Neutrophil (primary cell): ENCODE data around the gene SRSF1.

Experiments used
- H3K27ac ChIP-seq: fragments of 200-600 bp; sonication (generic); 2 replicates; pipeline ENCODE4 v1.5.1; 2016; ENCODE audit warnings: mild to moderate bottlenecking, moderate library complexity
- H3K27me3 ChIP-seq: fragments of 200-600 bp; sonication (generic); 2 replicates; pipeline ENCODE4 v1.6.0; 2016; ENCODE audit warnings: mild to moderate bottlenecking
- H3K36me3 ChIP-seq: fragments of 200-600 bp; sonication (generic); 2 replicates; pipeline ENCODE4 v1.5.1; 2017
- H3K4me1 ChIP-seq, 2 experiments: fragments of 200-600 bp in 1 of 2; sonication (generic) in 1 of 2; 1 replicate in 1 of 2; 2 replicates in 1 of 2; pipeline versions ENCODE4 v1.5.1 to v1.6.1; 2013 to 2016; ENCODE audit warnings: low read depth in 1 of 2, low read length in 1 of 2, mild to moderate bottlenecking in 1 of 2, moderate library complexity in 1 of 2; ENCODE audit not compliant: control insufficient read depth in 1 of 2, insufficient read depth in 1 of 2
- H3K4me3 ChIP-seq, 2 experiments: fragments of 200-600 bp in 1 of 2; sonication (generic) in 1 of 2; 1 replicate in 1 of 2; 2 replicates in 1 of 2; pipeline ENCODE4 v1.5.1; 2013 to 2016; ENCODE audit warnings: low read depth in 1 of 2, low read length in 1 of 2, mild to moderate bottlenecking in 1 of 2, moderate library complexity in 1 of 2
- H3K9me3 ChIP-seq: fragments of 200-600 bp; sonication (generic); 2 replicates; pipeline ENCODE4 v1.5.1; 2016
- TF ChIP-seq, protein P1 (sequence below): fragments of 200-600 bp; sonication (generic); IDR thresholded peaks from 2 replicates; pipeline ENCODE4 v1.5.1; 2016; ENCODE audit warnings: antibody characterized with exemption

SRSF1 gene

DNA sequence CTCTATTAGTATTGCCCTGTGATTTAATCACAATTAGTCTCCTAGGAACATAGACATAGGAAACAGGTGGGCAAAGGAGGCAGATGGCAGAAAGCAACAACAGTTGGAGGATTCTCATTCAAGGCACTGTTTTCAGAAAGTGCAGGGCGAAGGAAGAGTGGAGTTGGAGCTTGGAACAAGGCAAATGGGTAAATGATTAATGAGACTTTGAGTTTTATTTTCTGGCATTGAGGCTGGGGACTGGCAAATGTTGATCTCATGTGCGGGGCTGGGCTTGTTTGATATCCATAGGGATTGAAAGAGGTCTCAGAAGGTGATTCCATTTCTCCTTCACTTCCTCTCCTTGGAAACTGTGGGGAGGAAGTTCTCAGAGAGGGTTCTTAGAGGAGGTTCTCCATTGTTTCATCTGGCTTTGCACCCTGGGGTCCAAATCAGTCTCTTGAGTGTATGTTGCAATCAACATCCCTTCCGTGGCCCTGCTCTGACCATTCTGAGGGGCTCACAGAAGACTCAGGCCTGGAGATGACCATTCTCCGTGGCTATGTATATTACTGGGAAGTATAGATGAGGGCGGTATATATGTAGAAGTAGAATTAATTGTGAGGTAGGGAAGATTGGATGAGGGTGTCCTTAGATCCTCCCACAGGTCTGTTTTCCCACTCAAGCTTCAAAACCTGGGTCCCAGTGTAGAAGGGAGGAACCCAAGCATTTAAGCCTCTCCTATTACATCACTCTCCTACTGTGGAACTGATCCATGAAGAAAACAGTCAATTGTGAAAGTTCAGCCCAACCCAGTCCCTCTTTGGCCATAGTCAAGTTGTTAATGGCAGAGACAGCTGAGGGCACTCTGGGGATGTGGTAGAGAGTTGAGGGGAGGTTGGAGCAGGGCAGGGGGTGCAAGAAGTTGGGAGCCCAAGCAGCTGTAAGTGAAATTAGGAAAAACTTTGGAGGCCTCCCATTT lies 36.5 kb upstream of the SRSF1 start:
- Histone ChIP-seq H3K27me3 (peaks cover 65% of the 10 kb centered on the region), H3K4me3 (no peak overlapping the region), H3K27ac (no peak overlapping the region), H3K9me3 (no peaks in the 10 kb centered on the region), H3K36me3 (no peaks in the 10 kb centered on the region), H3K4me1 (no peaks in the 10 kb centered on the region)
- TF ChIP-seq, protein P1, sequence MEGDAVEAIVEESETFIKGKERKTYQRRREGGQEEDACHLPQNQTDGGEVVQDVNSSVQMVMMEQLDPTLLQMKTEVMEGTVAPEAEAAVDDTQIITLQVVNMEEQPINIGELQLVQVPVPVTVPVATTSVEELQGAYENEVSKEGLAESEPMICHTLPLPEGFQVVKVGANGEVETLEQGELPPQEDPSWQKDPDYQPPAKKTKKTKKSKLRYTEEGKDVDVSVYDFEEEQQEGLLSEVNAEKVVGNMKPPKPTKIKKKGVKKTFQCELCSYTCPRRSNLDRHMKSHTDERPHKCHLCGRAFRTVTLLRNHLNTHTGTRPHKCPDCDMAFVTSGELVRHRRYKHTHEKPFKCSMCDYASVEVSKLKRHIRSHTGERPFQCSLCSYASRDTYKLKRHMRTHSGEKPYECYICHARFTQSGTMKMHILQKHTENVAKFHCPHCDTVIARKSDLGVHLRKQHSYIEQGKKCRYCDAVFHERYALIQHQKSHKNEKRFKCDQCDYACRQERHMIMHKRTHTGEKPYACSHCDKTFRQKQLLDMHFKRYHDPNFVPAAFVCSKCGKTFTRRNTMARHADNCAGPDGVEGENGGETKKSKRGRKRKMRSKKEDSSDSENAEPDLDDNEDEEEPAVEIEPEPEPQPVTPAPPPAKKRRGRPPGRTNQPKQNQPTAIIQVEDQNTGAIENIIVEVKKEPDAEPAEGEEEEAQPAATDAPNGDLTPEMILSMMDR = no peak

DNA sequence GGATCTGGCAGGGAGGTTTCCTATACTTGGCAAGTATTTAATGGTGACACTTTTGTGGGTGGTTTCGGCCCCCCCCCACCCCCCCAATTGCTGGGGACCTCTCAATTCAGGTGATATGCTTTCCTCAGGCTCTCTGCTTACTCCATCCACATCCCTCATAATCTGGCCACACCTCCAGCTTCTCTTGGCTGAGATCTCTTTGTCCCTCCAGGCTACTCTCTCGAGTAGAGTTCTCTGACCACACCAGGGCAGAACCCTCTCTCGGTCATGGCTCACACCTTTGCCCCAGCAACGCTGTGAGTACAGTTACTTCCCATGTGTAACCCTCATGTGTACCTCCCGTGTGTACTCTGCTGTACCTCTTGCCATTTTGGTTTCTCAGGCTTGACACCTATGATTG lies 34.1 kb upstream of the SRSF1 start:
- no peaks in the 10 kb centered on the region for H3K4me1 ChIP-seq
- H3K27ac ChIP-seq = no peak overlapping the region
- peaks cover 79% of the 10 kb centered on the region for H3K27me3 ChIP-seq
- TF ChIP-seq, protein P1 = no peak
- no peak overlapping the region for H3K4me3 ChIP-seq
- no peaks in the 10 kb centered on the region for H3K36me3 ChIP-seq
- no peaks in the 10 kb centered on the region for H3K9me3 ChIP-seq

DNA sequence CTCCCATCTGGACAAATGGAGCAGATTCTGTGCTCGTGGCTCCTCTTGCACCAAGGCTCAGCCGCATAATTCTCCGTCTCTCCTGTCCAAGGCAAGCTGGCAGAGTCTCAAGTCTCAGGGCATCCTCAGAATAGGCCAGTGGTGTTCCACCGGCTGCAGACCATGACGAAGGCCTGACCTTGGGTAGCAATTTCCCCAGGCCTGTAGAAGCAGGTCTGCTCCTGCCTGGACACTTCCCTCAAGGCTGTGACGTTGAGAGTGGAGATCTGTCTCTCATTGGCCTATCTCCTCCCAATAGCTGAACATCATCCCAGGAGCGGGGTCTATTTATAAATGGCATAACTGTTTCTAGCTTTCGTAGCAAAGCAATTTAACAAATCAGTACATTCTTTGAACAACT lies 33.3 kb upstream of the SRSF1 start:
- H3K9me3 ChIP-seq = no peaks in the 10 kb centered on the region
- H3K4me3 ChIP-seq = no peak overlapping the region
- no peaks in the 10 kb centered on the region for H3K4me1 ChIP-seq
- TF ChIP-seq, protein P1 = no peak
- H3K27ac ChIP-seq = no peak overlapping the region
- peaks cover 81% of the 10 kb centered on the region for H3K27me3 ChIP-seq
- no peaks in the 10 kb centered on the region for H3K36me3 ChIP-seq

DNA sequence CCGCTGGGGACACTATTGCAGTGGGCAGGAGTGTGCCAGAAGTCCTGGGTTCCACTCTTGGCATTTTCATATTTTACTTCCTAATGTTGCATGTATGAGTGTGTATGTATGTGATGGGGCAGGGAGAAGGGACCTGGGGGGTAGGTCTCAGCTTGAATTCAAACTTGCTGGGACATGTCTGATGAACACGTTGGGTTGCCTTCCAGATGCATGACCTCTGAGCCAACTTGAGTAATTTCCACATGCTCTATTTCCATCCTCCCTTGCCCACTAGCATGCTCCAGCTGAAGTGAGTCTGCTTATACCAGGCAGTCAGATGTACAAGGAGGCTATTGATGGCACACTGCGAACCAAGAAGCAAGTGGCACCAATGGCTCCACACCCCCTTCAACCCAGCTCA lies 32.9 kb upstream of the SRSF1 start:
- H3K27me3 ChIP-seq = peaks cover 82% of the 10 kb centered on the region
- no peaks in the 10 kb centered on the region for H3K36me3 ChIP-seq
- H3K4me1 ChIP-seq = no peaks in the 10 kb centered on the region
- no peak overlapping the region for H3K4me3 ChIP-seq
- no peak overlapping the region for H3K27ac ChIP-seq
- H3K9me3 ChIP-seq = no peaks in the 10 kb centered on the region
- TF ChIP-seq, protein P1 = no peak

DNA sequence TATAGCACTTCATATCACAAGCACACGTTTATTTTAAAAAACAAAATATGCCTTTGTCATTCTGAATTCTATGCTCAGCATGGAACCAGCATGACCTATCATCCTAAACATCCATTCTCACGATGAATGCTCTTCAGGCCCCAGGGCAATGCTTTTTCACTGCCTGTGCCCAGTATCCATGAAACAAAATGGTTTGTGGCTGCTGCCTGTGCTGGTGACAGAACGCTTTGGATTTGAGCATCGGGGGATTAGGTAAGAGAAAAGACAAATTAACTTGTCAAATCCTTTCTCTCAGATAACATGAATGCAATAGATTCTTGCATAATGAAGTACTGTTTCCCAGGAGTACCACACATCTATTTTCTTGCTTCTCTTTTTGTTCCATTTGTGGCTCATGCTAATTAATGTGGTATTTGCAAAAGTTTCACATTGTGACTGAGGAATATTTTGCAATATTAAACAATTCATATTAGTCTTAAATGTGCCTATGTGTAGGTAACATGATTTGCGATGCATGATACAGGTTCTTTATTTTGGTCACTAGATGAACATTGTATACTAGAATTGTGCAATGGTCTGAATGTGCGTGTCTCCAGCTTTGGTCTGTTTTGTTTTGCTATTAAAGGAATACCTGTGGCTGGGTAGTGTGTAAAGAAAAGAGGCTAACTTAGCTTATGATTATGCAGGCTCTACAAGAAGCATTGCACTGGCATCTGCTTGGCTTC lies 25.8 kb upstream of the SRSF1 start:
- Histone ChIP-seq H3K27ac (no peak overlapping the region), H3K36me3 (no peaks in the 10 kb centered on the region), H3K27me3 (peaks cover 62% of the 10 kb centered on the region), H3K4me3 (no peak overlapping the region), H3K9me3 (no peaks in the 10 kb centered on the region), H3K4me1 (no peaks in the 10 kb centered on the region)
- TF ChIP-seq, protein P1 = no peak
